Neural crest cell (in vitro differentiated cells): ENCODE data around the gene ITFG1. TPM values are rescaled to one million over a fixed set of nuclear protein-coding genes. Genes with fewer than 3 reads are reported as not detected.
"Not testable (repeated sequence)": the region's sequence is repeated elsewhere in the genome, so short reads cannot be mapped to it uniquely, and the experiment has no call there.

Experiments used
- DNase-seq: peaks from one replicate; pipeline ENCODE4 v3.0.0; 2021; ENCODE audit warnings: low read depth, mixed read lengths, low spot score
- H3K27ac Mint-ChIP-seq: one replicate; pipeline ENCODE4 v1.8.0; 2021; ENCODE audit warnings: mild to moderate bottlenecking, mixed read lengths; ENCODE audit not compliant: unreplicated experiment
- H3K27me3 Mint-ChIP-seq: 2 replicates; pipeline ENCODE4 v1.8.0; 2021; ENCODE audit warnings: low read depth, mild to moderate bottlenecking, mixed read lengths
- H3K36me3 Mint-ChIP-seq: 2 replicates; pipeline ENCODE4 v1.8.0; 2021; ENCODE audit warnings: low read depth, mild to moderate bottlenecking, mixed read lengths
- H3K4me1 Mint-ChIP-seq: 2 replicates; pipeline ENCODE4 v1.8.0; 2021; ENCODE audit warnings: mixed read lengths
- H3K4me3 Mint-ChIP-seq: one replicate; pipeline ENCODE4 v1.8.0; 2021; ENCODE audit warnings: mild to moderate bottlenecking, mixed read lengths
- H3K9me3 Mint-ChIP-seq: 2 replicates; pipeline ENCODE4 v1.8.0; 2021; ENCODE audit warnings: mixed read lengths
- total RNA-seq: library from RNA; stranded (reverse); gene quantifications from 2 replicates; pipeline ENCODE4 v1.2.1, GENCODE V29; 2021
- TF ChIP-seq, protein P1 (sequence below): fragments of 200-600 bp; sonication (generic); conservative IDR thresholded peaks from 2 replicates; pipeline ENCODE4 v1.5.0; 2021; ENCODE audit warnings: antibody characterized with exemption, mild to moderate bottlenecking

The ITFG1 gene
- total RNA-seq, 1 donor from 2014 or later, result 30.9 TPM

DNA sequence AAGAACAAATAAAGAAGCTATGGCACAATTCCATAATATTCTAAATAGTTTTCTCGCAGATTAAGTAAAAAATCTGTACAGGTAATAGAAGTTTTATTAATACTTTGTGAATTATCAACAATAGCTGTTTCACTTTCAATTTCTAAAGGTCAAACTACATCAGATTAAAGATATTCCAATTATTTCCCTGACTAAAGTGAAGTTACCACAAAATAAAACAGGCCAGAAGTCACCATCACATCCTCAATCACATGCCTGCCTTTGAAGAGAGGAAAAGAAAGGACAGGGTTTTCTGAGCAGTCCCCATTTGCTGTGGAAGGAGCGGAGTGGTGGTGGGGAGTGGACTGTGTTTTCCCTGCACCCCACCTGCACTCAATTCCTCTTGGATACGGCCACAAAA is 11.1 kb downstream of the ITFG1 start:
- H3K4me3 Mint-ChIP-seq, result no peak overlapping the region
- H3K27me3 Mint-ChIP-seq, result no peaks in the 10 kb centered on the region
- no peak for DNase-seq
- H3K36me3 Mint-ChIP-seq, result peaks cover 11% of the 10 kb centered on the region
- H3K9me3 Mint-ChIP-seq, result no peaks in the 10 kb centered on the region
- H3K27ac Mint-ChIP-seq, result no peak overlapping the region
- no peaks in the 10 kb centered on the region for H3K4me1 Mint-ChIP-seq
- TF ChIP-seq, protein P1, sequence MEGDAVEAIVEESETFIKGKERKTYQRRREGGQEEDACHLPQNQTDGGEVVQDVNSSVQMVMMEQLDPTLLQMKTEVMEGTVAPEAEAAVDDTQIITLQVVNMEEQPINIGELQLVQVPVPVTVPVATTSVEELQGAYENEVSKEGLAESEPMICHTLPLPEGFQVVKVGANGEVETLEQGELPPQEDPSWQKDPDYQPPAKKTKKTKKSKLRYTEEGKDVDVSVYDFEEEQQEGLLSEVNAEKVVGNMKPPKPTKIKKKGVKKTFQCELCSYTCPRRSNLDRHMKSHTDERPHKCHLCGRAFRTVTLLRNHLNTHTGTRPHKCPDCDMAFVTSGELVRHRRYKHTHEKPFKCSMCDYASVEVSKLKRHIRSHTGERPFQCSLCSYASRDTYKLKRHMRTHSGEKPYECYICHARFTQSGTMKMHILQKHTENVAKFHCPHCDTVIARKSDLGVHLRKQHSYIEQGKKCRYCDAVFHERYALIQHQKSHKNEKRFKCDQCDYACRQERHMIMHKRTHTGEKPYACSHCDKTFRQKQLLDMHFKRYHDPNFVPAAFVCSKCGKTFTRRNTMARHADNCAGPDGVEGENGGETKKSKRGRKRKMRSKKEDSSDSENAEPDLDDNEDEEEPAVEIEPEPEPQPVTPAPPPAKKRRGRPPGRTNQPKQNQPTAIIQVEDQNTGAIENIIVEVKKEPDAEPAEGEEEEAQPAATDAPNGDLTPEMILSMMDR, result no peak

GRCh38 chr16:47448830-47449575 is 11.9 kb downstream of the ITFG1 start:
- no peak for DNase-seq
- H3K4me3 Mint-ChIP-seq, result no peak overlapping the region
- no peaks in the 10 kb centered on the region for H3K27me3 Mint-ChIP-seq
- no peaks in the 10 kb centered on the region for H3K4me1 Mint-ChIP-seq
- H3K36me3 Mint-ChIP-seq, result peaks cover 11% of the 10 kb centered on the region
- TF ChIP-seq, protein P1, result no peak
- H3K9me3 Mint-ChIP-seq, result no peaks in the 10 kb centered on the region
- H3K27ac Mint-ChIP-seq, result no peak overlapping the region

DNA sequence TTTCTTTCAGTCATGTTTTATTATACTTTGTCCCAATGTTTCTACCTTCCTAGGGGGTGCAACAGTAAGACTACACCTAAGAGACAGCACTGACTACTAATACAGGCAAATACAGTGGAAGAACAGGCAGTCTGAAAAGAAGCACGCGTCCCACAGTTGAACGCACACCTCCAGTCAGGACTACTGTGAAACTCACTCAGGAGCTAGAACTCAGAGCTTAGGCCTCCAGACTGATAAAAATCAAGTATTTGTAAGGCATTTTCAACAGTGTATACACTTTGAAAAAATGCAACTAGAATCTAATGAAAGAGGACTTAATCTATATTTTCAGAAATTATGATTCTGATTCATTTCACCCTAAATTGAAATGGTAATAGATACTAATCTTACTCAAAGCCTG is 14.4 kb downstream of the ITFG1 start:
- Mint-ChIP-seq H3K36me3 (peaks cover 20% of the 10 kb centered on the region), H3K27me3 (no peaks in the 10 kb centered on the region), H3K4me3 (no peak overlapping the region), H3K4me1 (no peaks in the 10 kb centered on the region), H3K27ac (peak overlapping the region; percentile 69), H3K9me3 (peaks cover 3% of the 10 kb centered on the region)
- TF ChIP-seq, protein P1, result no peak
- no peak for DNase-seq

DNA sequence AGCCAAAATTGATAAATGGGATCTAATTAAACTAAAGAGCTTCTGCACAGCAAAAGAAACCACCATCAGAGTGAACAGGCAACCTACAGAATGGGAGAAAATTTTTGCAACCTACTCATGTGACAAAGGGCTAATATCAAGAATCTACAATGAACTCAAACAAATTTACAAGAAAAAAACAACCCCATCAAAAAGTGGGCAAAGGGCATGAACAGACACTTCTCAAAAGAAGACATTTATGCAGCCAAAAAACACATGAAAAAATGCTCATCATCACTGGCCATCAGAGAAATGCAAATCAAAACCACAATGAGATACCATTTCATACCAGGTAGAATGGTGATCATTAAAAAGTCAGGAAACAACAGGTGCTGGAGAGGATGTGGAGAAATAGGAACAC is 18.0 kb downstream of the ITFG1 start:
- H3K9me3 Mint-ChIP-seq, result peaks cover 12% of the 10 kb centered on the region
- H3K4me1 Mint-ChIP-seq, H3K27ac Mint-ChIP-seq, H3K4me3 Mint-ChIP-seq, DNase-seq, H3K27me3 Mint-ChIP-seq: not testable (repeated sequence)
- H3K36me3 Mint-ChIP-seq, result peaks cover 45% of the 10 kb centered on the region

DNA sequence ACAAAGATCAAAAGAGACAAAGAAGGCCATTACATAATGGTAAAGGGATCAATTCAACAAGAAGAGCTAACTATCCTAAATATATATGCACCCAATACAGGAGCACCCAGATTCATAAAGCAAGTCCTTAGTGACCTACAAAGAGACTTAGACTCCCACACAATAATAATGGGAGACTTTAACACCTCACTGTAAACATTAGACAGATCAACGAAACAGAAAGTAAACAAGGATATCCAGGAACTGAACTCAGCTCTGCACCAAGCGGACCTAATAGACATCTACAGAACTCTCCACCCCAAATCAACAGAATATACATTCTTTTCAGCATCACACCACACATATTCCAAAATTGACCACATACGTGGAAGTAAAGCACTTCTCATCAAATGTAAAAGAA is 20.8 kb downstream of the ITFG1 start:
- Mint-ChIP-seq H3K9me3 (peaks cover 12% of the 10 kb centered on the region), H3K36me3 (peaks cover 50% of the 10 kb centered on the region)
- H3K4me3 Mint-ChIP-seq, H3K27me3 Mint-ChIP-seq, H3K4me1 Mint-ChIP-seq, H3K27ac Mint-ChIP-seq, DNase-seq: not testable (repeated sequence)

- H3K4me3 Mint-ChIP-seq, H3K4me1 Mint-ChIP-seq, H3K9me3 Mint-ChIP-seq, H3K27me3 Mint-ChIP-seq, DNase-seq, H3K27ac Mint-ChIP-seq: not testable (repeated sequence)
- H3K36me3 Mint-ChIP-seq, result peaks cover 36% of the 10 kb centered on the region
Measured at GRCh38 chr16:47434274-47434673, 26.6 kb downstream of the ITFG1 start.

DNA sequence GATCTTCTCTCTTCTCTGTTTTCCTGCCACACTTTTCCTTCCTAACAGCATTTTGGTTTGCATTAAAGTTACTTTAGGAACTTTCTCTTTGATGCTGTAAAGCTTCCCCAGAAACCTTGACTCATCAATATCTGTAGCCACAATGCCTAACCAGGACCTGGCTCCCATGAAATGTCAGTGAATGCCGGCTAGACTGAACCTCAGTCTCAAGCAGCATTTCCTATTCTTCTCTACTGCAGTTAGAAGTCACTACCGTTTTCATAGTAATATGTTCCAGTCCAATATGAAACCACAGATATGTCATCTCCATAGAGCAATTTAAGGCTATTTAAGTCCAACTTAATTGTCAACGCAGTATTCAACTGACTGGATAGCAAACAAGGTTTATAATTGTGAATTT is 28.9 kb downstream of the ITFG1 start:
- Mint-ChIP-seq H3K27me3 (no peaks in the 10 kb centered on the region), H3K4me3 (no peak overlapping the region), H3K36me3 (peaks cover 31% of the 10 kb centered on the region), H3K4me1 (no peaks in the 10 kb centered on the region), H3K9me3 (peaks cover 7% of the 10 kb centered on the region), H3K27ac (no peak overlapping the region)
- no peak for DNase-seq
- TF ChIP-seq, protein P1, result no peak
